ENCODE measurements around the gene ATXN7.

- TF ChIP-seq CTCF (conservative IDR thresholded peaks at IDR 0.05; ENCODE audit: low read depth, low read length) (no peak), EZH2phosphoT487 (IDR thresholded peaks at IDR 0.05; ENCODE audit: borderline replicate concordance, low read length) (no peak)
These were observed 109.3 kb downstream of the ATXN7 start for GRCh38 chr3:63972987-63973386.
